Rectal smooth muscle tissue (tissue), 1 donor: ENCODE measurements around the gene OSER1.

Experiments
- H3K27ac ChIP-seq: one replicate; pipeline ENCODE4 v1.7.0; 2013; ENCODE audit warnings: low read depth, low read length, inconsistent platforms
- H3K27me3 ChIP-seq: one replicate; pipeline ENCODE4 v1.7.0; 2013; ENCODE audit warnings: low read length; ENCODE audit not compliant: control insufficient read depth, insufficient read depth
- H3K36me3 ChIP-seq: one replicate; pipeline ENCODE4 v1.7.0; 2013; ENCODE audit warnings: low read length; ENCODE audit not compliant: control insufficient read depth, insufficient read depth
- H3K4me1 ChIP-seq: one replicate; pipeline ENCODE4 v1.7.0; 2013; ENCODE audit warnings: low read length; ENCODE audit not compliant: control insufficient read depth, insufficient read depth
- H3K4me3 ChIP-seq: one replicate; pipeline ENCODE4 v1.7.0; 2013; ENCODE audit warnings: low read length
- H3K9ac ChIP-seq: one replicate; pipeline ENCODE4 v1.7.0; 2013; ENCODE audit warnings: low read length

OSER1 gene

DNA sequence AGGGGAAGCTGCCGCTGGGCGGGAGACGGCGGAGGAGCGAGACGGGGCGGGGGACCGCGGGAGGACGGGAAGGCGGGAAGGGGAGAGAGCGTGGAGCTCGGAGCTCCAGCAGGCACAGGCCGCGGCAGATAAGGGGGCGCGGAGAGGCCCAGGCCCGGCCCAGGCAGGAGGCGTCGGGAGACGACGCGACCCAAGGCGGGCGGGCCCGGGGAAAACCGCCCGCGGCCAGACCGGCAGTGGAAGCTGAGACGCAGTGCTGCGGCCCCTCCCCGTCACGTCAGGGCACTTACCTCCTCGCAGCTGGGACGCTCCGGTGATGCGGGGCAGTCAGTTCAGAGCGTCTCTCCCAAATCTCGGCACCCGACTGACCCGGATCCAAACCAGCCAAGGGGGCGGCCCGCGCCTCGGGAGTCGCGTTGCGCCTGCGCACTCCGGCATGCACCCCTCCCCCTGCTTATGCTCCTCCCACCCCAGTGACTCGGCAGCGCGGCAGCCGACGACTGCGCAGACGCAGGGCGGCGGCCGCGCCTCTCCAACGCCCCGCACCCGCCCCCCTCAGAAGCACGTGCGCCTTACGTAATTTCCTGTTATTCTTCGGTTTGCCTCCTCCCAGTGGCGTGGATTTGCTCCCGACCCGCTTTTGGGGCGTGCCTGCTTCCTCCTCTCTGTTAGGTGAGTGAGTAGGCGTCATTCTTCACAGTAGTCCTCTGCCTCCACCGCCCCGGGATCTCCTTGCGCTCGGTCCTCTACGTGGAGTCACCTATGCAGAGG lies at the start of gene OSER1:
Gene OSER1, minus strand, starts transcription at position 366 of the 771 bp plus-strand sequence. CDS start 3,814 bp downstream, outside the sequence.
- peak within 1 kb of the TSS; percentile 95 for H3K9ac ChIP-seq
- peaks cover 4% of the 10 kb centered on the region for H3K36me3 ChIP-seq
- peak within 1 kb of the TSS; percentile 91 for H3K27ac ChIP-seq
- peak within 1 kb of the TSS; percentile 95 for H3K4me3 ChIP-seq
- H3K27me3 ChIP-seq = no peaks in the 10 kb centered on the region
- peaks cover 22% of the 10 kb centered on the region for H3K4me1 ChIP-seq

DNA sequence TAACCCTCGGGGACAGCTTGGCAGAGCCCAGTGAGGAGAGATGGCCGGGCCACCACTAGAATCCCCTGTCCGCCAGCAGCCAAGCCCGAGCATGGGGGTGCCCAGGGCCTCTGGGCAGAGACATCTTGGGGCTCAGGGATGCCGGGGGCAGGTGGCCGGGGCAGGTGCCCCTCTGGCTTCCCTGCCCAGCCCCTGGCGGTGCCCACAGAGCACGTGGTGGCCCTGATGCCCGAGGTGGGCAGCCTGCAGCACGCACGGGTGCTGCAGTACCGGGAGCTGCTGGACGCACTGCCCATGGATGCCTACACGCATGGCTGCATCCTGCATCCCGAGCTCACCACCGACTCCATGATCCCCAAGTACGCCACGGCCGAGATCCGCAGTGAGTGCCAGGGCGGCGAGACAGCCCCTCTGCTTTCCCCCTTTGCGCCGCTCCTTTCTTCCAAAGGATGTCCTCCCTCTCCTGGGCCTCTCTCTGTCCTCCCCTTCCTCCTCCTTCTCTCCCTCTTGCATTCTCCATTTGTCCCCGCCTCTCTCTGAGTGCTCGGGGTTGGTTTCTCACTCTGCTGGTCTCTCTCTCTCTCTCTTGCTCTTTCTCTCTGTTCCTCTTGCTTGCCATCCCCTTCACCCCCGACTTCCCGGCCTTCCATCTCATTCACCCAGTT lies 47.8 kb upstream of the OSER1 start:
- H3K4me1 ChIP-seq = no peaks in the 10 kb centered on the region
- no peak overlapping the region for H3K27ac ChIP-seq
- H3K4me3 ChIP-seq = no peak overlapping the region
- no peak overlapping the region for H3K9ac ChIP-seq
- H3K27me3 ChIP-seq = no peaks in the 10 kb centered on the region
- H3K36me3 ChIP-seq = no peaks in the 10 kb centered on the region

DNA sequence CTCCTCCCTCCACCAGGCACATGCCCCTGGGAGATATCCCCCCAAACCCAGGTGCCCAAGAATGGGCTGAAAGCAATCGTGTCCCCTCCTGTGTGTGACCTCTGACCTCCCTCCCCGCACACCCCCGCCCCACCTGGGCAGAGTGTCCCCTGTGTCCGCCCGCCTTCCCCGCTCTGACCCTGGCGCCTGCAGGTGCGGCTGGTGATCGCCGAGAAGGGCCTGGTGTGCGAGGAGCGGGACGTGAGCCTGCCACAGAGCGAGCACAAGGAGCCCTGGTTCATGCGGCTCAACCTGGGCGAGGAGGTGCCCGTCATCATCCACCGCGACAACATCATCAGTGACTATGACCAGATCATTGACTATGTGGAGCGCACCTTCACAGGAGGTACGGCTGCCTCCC lies 46.4 kb upstream of the OSER1 start:
- H3K27me3 ChIP-seq = no peaks in the 10 kb centered on the region
- H3K4me1 ChIP-seq = no peaks in the 10 kb centered on the region
- no peak overlapping the region for H3K9ac ChIP-seq
- H3K27ac ChIP-seq = no peak overlapping the region
- H3K4me3 ChIP-seq = no peak overlapping the region
- no peaks in the 10 kb centered on the region for H3K36me3 ChIP-seq

DNA sequence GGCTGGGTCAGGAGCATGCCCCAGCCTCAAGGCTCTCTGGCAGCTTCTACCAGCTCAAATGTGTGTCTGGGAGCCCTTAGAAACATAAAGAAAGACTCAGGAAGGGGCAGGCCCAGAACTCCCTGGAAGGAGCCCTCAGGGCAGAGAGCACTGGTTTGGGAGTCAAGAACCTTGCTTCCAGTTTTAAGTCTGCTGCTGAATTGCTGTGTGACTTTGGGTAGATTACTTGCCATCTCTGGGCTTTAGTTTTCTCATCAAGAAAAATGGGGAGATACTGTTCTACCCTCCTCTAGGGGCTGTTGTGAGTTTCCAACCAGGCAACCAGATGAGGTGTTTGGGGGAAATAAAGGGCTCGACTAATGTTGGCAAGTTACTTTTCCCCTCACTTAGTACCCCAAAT lies 45.4 kb upstream of the OSER1 start:
- no peak overlapping the region for H3K9ac ChIP-seq
- no peak overlapping the region for H3K4me3 ChIP-seq
- H3K27me3 ChIP-seq = no peaks in the 10 kb centered on the region
- no peak overlapping the region for H3K27ac ChIP-seq
- H3K36me3 ChIP-seq = no peaks in the 10 kb centered on the region
- no peaks in the 10 kb centered on the region for H3K4me1 ChIP-seq

DNA sequence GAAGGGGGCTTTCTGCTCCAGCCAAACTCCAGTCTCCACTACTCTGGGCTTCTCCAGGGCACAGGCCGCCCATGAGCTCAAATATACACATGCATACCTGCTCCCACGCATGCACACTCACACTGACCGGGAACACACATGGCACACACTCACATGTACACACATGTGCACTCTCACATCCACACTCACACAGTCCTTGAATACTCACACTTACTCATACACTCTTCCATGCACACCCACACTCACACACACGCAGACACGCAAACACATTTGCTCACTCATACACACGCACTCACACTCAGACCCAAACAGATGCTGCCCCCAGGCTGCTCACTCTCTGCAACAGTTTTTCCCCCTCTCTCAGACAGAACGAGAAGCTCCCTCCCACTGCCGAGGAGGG lies 43.5 kb upstream of the OSER1 start:
- H3K4me3 ChIP-seq = no peak overlapping the region
- no peak overlapping the region for H3K9ac ChIP-seq
- H3K27ac ChIP-seq = no peak overlapping the region
- H3K4me1 ChIP-seq = no peaks in the 10 kb centered on the region
- H3K27me3 ChIP-seq = no peaks in the 10 kb centered on the region
- H3K36me3 ChIP-seq = no peaks in the 10 kb centered on the region

DNA sequence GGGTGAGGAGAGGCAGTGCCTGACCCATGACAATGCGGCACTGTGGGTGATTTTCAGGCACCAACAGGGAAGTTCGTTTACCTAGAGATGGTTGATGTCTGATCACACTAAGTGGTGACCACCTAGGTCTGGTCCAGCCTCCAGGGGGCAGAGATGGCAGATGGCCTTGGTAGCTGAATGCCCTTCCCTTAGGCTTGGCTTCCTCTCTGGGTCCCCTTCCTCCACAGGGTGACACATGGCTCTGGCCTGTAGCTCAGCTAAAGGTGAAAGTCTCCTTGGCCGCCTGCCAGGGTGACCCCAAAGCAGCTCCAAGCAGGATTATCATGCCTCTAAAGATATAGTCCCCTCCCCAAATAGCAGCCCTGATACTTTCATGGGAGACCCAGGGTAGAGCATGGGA lies 43.0 kb upstream of the OSER1 start:
- Histone ChIP-seq H3K9ac (no peak overlapping the region), H3K27ac (no peak overlapping the region), H3K4me3 (no peak overlapping the region), H3K36me3 (no peaks in the 10 kb centered on the region), H3K4me1 (no peaks in the 10 kb centered on the region), H3K27me3 (no peaks in the 10 kb centered on the region)

DNA sequence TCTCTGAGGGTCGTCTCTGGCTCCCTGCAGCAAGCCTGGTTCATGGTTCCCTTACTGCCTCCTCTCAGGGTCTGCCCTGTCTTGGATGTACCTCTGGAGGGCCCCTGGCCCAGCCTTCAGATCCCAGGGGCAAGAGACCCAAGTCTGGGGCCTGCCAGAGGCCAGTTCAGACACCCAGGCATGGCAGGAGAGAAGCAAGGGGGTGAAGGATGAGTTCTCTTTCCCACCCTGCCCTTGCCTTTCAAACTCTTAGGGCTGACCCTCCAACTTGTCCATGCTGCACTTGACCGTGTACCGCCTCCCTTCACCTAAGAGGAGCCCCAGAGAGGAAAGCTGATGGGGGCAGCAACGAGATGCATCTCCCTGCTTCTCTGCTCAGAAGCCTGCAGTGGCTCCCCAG lies 40.7 kb upstream of the OSER1 start:
- no peaks in the 10 kb centered on the region for H3K27me3 ChIP-seq
- H3K27ac ChIP-seq = no peak overlapping the region
- H3K4me3 ChIP-seq = no peak overlapping the region
- no peaks in the 10 kb centered on the region for H3K4me1 ChIP-seq
- H3K9ac ChIP-seq = no peak overlapping the region
- no peaks in the 10 kb centered on the region for H3K36me3 ChIP-seq

DNA sequence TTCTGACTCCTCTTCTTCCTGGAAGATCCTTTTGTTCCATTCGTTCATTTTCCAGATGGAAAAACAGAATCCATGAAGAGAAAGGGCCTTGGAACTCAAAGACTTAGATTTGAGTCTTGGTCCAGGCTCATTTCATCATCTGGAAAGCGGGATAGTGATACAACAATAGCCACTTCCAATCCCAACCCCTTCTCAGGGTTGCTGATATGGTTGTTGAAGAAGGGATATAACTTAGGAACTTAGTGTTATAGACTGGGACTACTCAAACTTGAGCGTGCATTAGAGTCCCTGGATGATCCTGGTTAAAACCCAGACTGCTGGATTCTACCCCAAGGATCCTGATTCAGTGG lies 37.8 kb upstream of the OSER1 start:
- no peaks in the 10 kb centered on the region for H3K36me3 ChIP-seq

DNA sequence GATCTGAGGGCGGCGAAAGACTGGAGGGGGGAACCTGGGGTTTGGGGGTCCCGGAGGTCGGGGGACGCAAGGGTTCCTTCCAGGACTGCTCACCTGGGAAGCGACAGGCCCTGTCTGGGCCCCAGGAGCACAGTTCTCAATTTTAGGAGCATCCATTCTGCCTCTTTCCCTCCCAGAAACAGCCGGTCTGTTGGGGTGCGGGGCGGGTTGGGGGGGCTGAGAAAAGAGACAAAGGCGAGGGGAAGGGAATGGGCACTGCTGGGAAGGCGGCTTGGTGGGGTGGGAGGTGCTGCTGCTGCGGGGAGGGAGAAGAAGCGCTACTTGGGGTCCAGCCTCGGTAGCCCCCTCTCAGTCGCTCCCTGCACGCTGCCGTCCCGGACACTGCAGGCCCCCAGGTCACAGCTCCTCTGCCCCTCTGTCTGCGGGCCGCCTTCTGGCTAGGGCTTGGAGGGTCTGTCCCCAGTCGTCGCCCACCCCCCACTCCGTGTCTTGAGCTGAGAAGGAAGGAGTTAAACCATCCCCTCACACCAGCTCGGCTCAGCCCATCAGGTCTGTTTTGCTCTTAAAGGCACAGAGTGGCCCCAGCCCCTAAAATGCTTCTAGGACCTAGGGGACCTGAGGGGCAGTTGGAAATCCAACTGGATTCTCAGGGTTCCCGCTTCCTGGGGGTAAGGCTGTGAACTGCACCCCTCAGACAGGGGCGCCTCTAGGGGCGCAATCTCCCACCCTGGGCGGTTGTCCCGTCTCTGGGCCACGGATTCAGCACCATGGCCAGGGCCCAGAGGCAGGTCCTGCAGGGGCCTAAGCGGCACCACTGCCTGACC lies 37.2 kb upstream of the OSER1 start:
- peak overlapping the region; percentile 7 for H3K4me3 ChIP-seq
- no peaks in the 10 kb centered on the region for H3K4me1 ChIP-seq
- no peak overlapping the region for H3K27ac ChIP-seq
- H3K9ac ChIP-seq = no peak overlapping the region
- no peaks in the 10 kb centered on the region for H3K27me3 ChIP-seq
- H3K36me3 ChIP-seq = no peaks in the 10 kb centered on the region

More for the DNA sequence above, 37.8 kb upstream of the OSER1 start:
- Histone ChIP-seq H3K27me3 (no peaks in the 10 kb centered on the region), H3K4me3 (no peak overlapping the region), H3K27ac (no peak overlapping the region), H3K4me1 (no peaks in the 10 kb centered on the region), H3K9ac (no peak overlapping the region)

DNA sequence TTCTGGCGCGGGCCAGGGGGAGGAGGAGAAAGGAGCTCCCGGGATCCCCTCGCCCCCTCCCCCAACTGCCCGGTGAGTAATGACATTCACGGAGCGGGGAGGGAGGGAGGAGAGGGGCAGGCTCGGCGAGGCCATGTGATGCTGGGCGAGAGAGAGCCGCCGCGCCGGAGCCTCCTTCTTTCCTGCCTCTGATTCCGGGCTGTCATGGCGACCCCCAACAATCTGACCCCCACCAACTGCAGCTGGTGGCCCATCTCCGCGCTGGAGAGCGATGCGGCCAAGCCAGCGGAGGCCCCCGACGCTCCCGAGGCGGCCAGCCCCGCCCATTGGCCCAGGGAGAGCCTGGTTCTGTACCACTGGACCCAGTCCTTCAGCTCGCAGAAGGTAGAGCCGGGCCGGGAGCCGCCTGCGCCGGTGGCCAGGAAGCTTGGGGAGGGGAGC lies 36.6 kb upstream of the OSER1 start, which contains the start of gene GDAP1L1:
Gene GDAP1L1, plus strand, starts transcription at position 178 of the 441 bp plus-strand sequence. Its CDS starts 27 bp downstream, at position 205.
- no peaks in the 10 kb centered on the region for H3K4me1 ChIP-seq
- H3K4me3 ChIP-seq = peak within 1 kb of the TSS; percentile 7
- no peaks in the 10 kb centered on the region for H3K27me3 ChIP-seq
- H3K36me3 ChIP-seq = no peaks in the 10 kb centered on the region
- H3K27ac ChIP-seq = no peak within 1 kb of the TSS
- no peak within 1 kb of the TSS for H3K9ac ChIP-seq

DNA sequence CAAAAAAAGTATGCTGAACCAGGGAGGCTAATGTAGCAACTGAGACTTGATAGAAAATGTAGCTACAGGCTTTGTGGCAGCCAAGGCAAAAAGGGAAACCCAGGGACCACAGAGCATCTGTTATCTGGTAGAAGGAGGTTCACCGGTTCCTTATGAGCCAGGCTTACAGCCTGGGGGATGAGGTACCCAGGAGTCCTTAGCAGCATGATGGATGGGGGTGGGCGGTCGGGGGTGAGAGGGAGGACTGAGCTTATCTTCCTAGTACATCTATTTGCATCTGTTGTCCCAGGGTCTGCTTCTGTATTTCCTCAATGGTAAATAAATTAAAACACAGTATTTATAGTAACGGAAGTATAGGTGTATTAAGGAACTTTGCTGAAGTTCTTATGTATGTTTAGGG lies 35.4 kb upstream of the OSER1 start:
- no peaks in the 10 kb centered on the region for H3K4me1 ChIP-seq
- no peak overlapping the region for H3K27ac ChIP-seq
- no peak overlapping the region for H3K9ac ChIP-seq
- H3K4me3 ChIP-seq = no peak overlapping the region
- H3K27me3 ChIP-seq = no peaks in the 10 kb centered on the region
- no peaks in the 10 kb centered on the region for H3K36me3 ChIP-seq

DNA sequence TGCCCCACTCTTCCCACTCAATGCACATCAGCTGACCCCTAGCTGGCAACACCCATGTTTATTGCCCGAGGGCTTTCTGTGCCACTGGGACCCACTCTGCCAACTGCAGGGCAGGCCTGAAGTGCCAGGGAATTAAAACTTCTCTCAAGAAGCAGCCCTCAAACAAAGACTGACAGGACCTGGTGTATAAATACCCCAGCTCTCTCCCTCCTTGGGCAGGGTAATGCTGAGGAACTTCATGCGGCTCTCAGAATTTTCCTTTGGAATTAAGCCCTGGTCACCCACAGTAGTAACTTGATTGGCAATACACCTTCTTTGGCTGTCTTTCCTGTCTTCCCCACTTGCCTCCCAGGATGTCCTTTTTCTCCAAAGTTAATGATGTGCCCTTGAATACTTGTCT lies 31.2 kb upstream of the OSER1 start:
- no peaks in the 10 kb centered on the region for H3K36me3 ChIP-seq
- H3K9ac ChIP-seq = no peak overlapping the region
- H3K27ac ChIP-seq = no peak overlapping the region

More for the DNA sequence above, 31.2 kb upstream of the OSER1 start:
- H3K4me1 ChIP-seq = no peaks in the 10 kb centered on the region
- H3K4me3 ChIP-seq = no peak overlapping the region
- no peaks in the 10 kb centered on the region for H3K27me3 ChIP-seq
